Liver (tissue), 3 donors: Measurements from ENCODE around the gene PPP3R2.

Source experiments
- FOXA1 ChIP-seq: IDR thresholded peaks from 2 replicates; pipeline ENCODE4 v1.6.1; 2016; ENCODE audit warnings: antibody characterized with exemption
- JUND ChIP-seq, 2 donors: IDR thresholded peaks; 2 replicates each; pipeline ENCODE4 v1.6.1; 2016; ENCODE audit warnings: antibody characterized with exemption in 2 of 2
- RAD21 ChIP-seq, 2 donors: IDR thresholded peaks; 2 replicates each; pipeline ENCODE4 v1.6.1; 2016; ENCODE audit warnings: antibody characterized with exemption in 2 of 2, mild to moderate bottlenecking in 2 of 2
- TAF1 ChIP-seq: conservative IDR thresholded peaks from 2 replicates; pipeline ENCODE4 v1.6.1; 2016; ENCODE audit warnings: antibody characterized with exemption, mild to moderate bottlenecking
- YY1 ChIP-seq: IDR thresholded peaks from 2 replicates; pipeline ENCODE4 v1.6.1; 2016; ENCODE audit warnings: antibody characterized with exemption, mild to moderate bottlenecking
- TF ChIP-seq, protein P1 (sequence below): fragments of 150-350 bp; IDR thresholded peaks from 2 replicates; pipeline ENCODE4 v1.5.1; 2017; ENCODE audit warnings: improper control_type of control experiment, low read depth, low read length; ENCODE audit not compliant: missing input control
- TF ChIP-seq, protein P2 (sequence below): IDR thresholded peaks from 2 replicates; pipeline ENCODE4 v1.6.1; 2016; ENCODE audit warnings: antibody characterized with exemption
- TF ChIP-seq, protein P3 (sequence below): IDR thresholded peaks from 2 replicates; pipeline ENCODE4 v1.6.1; 2016; ENCODE audit warnings: antibody characterized with exemption, mild to moderate bottlenecking
- TF ChIP-seq, protein P4 (sequence below): IDR thresholded peaks from 2 replicates; pipeline ENCODE4 v1.6.1; 2016; ENCODE audit warnings: antibody characterized with exemption
- donor health status: healthy.
- donor health status: healthy.

DNA sequence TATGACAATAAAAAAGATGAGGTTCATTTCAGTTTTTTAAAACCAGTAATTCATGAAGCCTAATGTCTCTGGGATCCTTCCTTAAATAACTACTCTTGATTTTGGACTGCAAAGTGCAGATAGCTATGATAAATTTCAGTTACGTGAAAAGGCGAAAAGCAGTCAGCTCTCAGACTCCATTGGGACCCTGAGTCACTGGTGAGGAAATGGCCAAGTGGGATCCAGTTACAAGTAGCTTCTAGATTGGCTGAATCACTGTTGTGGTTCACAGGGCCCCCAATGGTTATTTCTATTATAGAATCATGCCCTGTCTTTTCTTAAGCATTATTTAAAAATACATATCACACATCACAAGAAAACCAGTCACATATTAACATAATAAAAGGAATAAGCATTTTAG is 31.1 kb upstream of the PPP3R2 start:
- TF ChIP-seq, protein P1, sequence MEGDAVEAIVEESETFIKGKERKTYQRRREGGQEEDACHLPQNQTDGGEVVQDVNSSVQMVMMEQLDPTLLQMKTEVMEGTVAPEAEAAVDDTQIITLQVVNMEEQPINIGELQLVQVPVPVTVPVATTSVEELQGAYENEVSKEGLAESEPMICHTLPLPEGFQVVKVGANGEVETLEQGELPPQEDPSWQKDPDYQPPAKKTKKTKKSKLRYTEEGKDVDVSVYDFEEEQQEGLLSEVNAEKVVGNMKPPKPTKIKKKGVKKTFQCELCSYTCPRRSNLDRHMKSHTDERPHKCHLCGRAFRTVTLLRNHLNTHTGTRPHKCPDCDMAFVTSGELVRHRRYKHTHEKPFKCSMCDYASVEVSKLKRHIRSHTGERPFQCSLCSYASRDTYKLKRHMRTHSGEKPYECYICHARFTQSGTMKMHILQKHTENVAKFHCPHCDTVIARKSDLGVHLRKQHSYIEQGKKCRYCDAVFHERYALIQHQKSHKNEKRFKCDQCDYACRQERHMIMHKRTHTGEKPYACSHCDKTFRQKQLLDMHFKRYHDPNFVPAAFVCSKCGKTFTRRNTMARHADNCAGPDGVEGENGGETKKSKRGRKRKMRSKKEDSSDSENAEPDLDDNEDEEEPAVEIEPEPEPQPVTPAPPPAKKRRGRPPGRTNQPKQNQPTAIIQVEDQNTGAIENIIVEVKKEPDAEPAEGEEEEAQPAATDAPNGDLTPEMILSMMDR = no peak
- TF ChIP-seq TAF1 = no peak
- TF ChIP-seq, protein P2, sequence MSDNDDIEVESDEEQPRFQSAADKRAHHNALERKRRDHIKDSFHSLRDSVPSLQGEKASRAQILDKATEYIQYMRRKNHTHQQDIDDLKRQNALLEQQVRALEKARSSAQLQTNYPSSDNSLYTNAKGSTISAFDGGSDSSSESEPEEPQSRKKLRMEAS = no peak
- TF ChIP-seq RAD21 (IDR thresholded peaks at IDR 0.05) = no peak
- TF ChIP-seq, protein P3, sequence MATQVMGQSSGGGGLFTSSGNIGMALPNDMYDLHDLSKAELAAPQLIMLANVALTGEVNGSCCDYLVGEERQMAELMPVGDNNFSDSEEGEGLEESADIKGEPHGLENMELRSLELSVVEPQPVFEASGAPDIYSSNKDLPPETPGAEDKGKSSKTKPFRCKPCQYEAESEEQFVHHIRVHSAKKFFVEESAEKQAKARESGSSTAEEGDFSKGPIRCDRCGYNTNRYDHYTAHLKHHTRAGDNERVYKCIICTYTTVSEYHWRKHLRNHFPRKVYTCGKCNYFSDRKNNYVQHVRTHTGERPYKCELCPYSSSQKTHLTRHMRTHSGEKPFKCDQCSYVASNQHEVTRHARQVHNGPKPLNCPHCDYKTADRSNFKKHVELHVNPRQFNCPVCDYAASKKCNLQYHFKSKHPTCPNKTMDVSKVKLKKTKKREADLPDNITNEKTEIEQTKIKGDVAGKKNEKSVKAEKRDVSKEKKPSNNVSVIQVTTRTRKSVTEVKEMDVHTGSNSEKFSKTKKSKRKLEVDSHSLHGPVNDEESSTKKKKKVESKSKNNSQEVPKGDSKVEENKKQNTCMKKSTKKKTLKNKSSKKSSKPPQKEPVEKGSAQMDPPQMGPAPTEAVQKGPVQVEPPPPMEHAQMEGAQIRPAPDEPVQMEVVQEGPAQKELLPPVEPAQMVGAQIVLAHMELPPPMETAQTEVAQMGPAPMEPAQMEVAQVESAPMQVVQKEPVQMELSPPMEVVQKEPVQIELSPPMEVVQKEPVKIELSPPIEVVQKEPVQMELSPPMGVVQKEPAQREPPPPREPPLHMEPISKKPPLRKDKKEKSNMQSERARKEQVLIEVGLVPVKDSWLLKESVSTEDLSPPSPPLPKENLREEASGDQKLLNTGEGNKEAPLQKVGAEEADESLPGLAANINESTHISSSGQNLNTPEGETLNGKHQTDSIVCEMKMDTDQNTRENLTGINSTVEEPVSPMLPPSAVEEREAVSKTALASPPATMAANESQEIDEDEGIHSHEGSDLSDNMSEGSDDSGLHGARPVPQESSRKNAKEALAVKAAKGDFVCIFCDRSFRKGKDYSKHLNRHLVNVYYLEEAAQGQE = no peak
- TF ChIP-seq FOXA1 = no peak
- no peak for TF ChIP-seq YY1
- no peak for TF ChIP-seq JUND (IDR thresholded peaks at IDR 0.05)
- TF ChIP-seq, protein P4, sequence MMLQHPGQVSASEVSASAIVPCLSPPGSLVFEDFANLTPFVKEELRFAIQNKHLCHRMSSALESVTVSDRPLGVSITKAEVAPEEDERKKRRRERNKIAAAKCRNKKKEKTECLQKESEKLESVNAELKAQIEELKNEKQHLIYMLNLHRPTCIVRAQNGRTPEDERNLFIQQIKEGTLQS = no peak
